IPS-15b (cell line): ENCODE results near the gene ZSWIM7.
"Not testable (repeated sequence)": the region's sequence is repeated elsewhere in the genome, so short reads cannot be mapped to it uniquely, and the experiment has no call there.

Experiments used
- H3K27me3 ChIP-seq: one replicate; pipeline ENCODE4 v1.6.1; 2013; ENCODE audit warnings: low read length; ENCODE audit not compliant: control insufficient read depth, insufficient read depth
- H3K36me3 ChIP-seq: one replicate; pipeline ENCODE4 v1.6.1; 2013; ENCODE audit warnings: low read length; ENCODE audit not compliant: control insufficient read depth, insufficient read depth
- H3K4me1 ChIP-seq: one replicate; pipeline ENCODE4 v1.6.1; 2013; ENCODE audit warnings: mild to moderate bottlenecking, low read length; ENCODE audit not compliant: control insufficient read depth, insufficient read depth
- H3K4me3 ChIP-seq: one replicate; pipeline ENCODE4 v1.5.1; 2013; ENCODE audit warnings: low read depth, low read length
- H3K9ac ChIP-seq: one replicate; pipeline ENCODE4 v1.6.1; 2013; ENCODE audit warnings: low read depth, mild to moderate bottlenecking, low read length
- H3K9me3 ChIP-seq: one replicate; pipeline ENCODE4 v1.6.1; 2013; ENCODE audit warnings: mild to moderate bottlenecking, low read length; ENCODE audit not compliant: control insufficient read depth, insufficient read depth

The ZSWIM7 gene

DNA sequence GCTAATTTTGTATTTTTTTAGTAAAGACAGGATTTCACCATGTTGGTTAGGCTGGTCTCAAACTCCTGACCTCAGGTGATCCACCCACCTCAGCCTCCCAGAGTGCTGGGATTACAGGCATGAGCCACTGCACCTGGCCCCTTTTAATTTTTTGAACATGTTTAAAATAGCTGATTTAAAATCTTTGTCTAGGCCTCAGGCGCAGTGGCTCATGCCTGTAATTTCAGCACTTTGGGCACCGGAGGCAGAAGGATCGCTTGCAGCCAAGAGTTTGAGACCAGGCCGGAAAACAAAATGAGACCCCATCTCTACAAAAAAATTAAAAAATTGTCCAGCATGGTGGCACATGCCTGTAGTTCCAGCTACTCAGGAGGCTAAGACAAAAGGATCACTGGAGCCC is 63.0 kb downstream of the ZSWIM7 start:
- H3K36me3 ChIP-seq, H3K27me3 ChIP-seq, H3K4me1 ChIP-seq, H3K9me3 ChIP-seq, H3K4me3 ChIP-seq, H3K9ac ChIP-seq: not testable (repeated sequence)

DNA sequence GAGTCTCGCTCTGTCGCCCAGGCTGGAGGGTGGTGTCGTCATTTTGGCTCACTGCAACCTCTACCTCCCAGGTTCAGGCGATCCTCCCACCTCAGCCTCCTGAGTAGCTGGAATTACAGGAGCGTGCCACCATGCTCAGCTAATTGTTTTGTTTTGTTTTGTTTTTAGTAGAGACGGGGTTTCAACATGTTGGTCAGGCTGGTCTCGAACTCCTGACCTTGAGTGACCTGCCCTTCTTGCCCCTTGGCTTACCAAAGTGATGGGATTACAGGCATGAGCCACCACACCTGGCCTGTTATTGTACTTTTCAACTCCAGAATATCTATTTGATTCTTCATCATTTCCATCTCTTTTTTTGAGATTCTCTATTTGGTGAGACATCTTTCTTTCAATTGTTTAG is 63.6 kb downstream of the ZSWIM7 start:
- Histone ChIP-seq H3K9ac (no peak overlapping the region), H3K27me3 (no peaks in the 10 kb centered on the region), H3K4me1 (no peaks in the 10 kb centered on the region), H3K9me3 (no peaks in the 10 kb centered on the region), H3K36me3 (no peaks in the 10 kb centered on the region), H3K4me3 (no peak overlapping the region)

DNA sequence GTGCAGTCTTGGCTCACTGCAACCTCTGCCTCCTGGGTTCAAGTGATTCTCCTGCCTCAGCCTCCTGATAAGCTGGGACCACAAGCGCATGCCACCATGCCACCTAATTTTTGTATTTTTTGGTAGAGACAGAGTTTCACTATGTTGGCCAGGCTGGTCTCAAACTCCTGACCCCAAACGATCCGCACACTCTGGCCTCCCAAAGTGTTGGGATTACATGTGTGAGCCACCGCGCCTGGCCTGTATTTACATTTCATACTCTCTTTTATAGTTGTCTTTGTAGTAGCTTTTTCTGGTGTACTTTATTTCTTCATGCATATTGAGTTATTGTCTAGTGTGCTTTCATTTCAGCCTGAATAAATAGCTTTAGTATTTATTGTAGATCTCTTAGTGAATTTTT is 64.6 kb downstream of the ZSWIM7 start:
- H3K9me3 ChIP-seq: no peaks in the 10 kb centered on the region
- H3K36me3 ChIP-seq: no peaks in the 10 kb centered on the region
- no peak overlapping the region for H3K9ac ChIP-seq
- no peaks in the 10 kb centered on the region for H3K4me1 ChIP-seq
- no peak overlapping the region for H3K4me3 ChIP-seq
- H3K27me3 ChIP-seq: no peaks in the 10 kb centered on the region

DNA sequence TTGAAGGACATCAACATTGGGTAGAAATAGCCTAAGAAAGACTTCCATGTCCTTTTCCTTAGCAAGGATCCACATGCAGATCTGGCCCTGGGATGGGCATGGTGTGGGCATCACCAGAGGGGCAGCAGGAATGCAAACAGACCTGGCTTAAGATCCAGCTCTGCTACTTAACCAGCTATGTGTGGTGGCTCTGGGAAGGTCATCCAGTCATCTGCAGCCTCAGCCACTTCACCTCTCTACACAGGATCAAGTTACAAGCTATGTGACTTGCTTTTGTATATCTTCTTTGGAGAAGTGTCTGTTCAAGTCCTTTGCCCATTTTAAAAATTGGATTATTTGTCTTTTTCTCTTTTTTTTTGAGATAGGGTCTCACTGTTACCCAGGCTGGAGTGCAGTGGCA is 68.1 kb downstream of the ZSWIM7 start:
- Histone ChIP-seq H3K4me1 (no peaks in the 10 kb centered on the region), H3K36me3 (no peaks in the 10 kb centered on the region), H3K9me3 (no peaks in the 10 kb centered on the region), H3K9ac (no peak overlapping the region), H3K27me3 (no peaks in the 10 kb centered on the region), H3K4me3 (no peak overlapping the region)

DNA sequence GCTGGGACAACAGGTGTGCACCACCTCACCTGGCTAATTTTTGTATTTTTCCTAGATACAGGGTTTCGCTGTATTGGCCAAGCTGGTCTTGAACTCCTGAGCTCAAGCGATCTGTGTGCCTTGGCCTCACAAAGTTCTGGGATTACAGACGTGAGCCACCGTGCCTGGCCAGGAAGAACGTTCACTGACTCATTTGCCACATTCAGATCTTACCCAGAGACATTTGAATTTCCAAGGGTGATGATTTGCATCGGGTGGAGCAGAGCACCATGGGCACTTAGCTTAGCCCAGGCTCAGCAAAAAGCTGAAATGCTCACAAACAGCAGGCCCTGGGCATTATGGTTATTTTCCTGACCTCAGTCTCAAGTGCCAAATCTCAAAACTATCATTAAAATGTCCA is 69.1 kb downstream of the ZSWIM7 start:
- no peaks in the 10 kb centered on the region for H3K9me3 ChIP-seq
- no peaks in the 10 kb centered on the region for H3K4me1 ChIP-seq
- no peaks in the 10 kb centered on the region for H3K36me3 ChIP-seq
- no peak overlapping the region for H3K4me3 ChIP-seq
- no peak overlapping the region for H3K9ac ChIP-seq
- H3K27me3 ChIP-seq: no peaks in the 10 kb centered on the region

DNA sequence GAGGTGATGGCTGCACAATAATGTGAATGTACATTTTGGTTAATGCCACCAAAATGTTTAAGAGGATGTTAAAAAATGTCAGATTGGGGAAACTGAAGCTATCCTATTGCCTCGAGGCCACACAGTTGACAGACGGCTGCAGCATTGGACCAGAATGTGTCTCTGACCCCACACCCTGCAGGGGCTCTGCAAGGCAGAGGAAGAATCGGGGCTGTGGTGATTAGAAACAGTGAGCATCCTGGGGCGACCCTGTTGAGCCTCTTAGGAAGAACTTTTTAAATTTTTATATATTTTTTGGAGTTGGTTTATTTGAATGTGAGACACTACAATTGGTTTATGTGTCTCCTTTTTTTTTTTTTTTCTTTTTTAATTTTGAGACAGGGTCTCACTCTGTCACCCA is 69.6 kb downstream of the ZSWIM7 start:
- no peaks in the 10 kb centered on the region for H3K27me3 ChIP-seq
- H3K36me3 ChIP-seq: no peaks in the 10 kb centered on the region
- no peaks in the 10 kb centered on the region for H3K4me1 ChIP-seq
- no peaks in the 10 kb centered on the region for H3K9me3 ChIP-seq
- no peak overlapping the region for H3K9ac ChIP-seq
- no peak overlapping the region for H3K4me3 ChIP-seq

DNA sequence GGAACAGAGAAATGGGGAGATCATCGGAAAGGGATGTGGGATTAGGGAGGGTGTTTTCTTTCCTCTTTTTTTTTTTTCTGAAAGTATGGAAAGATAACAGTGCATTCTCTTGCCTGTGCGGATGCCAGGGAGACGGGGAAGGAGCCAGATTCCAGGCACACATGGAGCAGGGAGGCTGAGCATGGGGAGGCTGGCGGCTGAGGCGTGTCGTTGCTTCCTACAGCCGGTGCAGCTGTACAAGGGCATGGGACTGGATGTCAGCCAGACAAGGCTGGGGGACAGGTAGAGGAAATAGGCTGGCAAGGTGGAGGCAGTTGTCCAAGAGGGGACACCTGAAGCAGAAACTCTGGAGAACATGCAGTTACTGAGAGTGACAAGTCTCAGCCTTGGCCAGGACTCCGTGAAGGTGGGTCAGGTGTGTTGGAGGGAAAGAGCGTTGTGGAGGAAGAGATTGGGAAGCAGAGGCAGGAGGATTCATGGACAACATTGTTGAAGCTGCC is 71.2 kb downstream of the ZSWIM7 start:
- Histone ChIP-seq H3K9ac (no peak overlapping the region), H3K9me3 (no peaks in the 10 kb centered on the region), H3K27me3 (no peaks in the 10 kb centered on the region), H3K4me3 (no peak overlapping the region), H3K36me3 (no peaks in the 10 kb centered on the region), H3K4me1 (no peaks in the 10 kb centered on the region)
